GM19351 (cell line): ENCODE measurements around the gene FAT1.

ENCODE experiments used
- ATAC-seq: cut with Tn5 transposase; IDR thresholded peaks from one replicate; pipeline ENCODE4 v1.9.1; 2021; ENCODE audit warnings: mild to moderate bottlenecking, moderate library complexity; ENCODE audit not compliant: unreplicated experiment

FAT1 gene

DNA sequence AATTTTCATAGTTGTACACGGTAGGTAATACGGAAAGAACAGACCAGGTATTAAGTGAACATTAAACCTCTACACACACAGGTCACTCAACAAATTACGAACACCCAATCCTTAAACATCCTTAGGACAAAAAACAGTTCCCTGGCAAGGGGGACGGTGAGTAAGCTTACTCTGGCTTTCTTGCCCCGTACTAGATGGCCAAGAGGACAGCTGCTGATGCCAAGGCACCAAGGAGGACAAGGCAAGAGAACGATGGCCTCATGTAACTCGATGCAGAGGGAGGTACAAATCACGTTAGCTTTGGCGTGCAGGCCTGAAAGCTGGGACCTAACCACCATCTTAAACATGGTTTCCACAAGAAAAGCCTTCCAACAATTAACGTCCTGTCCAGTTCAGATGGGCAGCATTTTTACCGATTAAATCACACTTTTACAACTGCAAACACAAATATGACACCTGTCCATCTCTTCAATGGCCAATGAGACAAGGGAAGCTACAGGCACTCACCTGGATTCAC, 23.7 kb downstream of the FAT1 start:
- ATAC-seq: no peak

DNA sequence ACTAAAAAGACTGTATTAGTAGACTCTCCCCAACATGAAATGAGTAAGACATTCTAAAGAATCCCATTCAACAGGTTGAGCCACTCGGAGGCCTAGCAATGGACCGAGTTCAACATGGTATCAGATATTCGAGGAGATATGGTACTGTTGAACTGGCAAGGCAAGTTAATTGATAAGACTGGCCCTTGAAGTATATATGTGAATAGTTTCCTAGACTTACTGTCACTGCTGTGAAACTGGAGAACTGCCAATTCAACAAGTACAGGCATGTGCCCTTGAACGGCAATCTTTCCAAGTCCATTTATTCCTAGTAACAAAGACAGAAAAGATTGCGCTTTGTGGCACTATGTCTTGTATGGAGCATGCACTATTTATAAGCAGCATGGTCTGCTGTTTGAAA, 24.4 kb downstream of the FAT1 start:
- ATAC-seq: no peak

DNA sequence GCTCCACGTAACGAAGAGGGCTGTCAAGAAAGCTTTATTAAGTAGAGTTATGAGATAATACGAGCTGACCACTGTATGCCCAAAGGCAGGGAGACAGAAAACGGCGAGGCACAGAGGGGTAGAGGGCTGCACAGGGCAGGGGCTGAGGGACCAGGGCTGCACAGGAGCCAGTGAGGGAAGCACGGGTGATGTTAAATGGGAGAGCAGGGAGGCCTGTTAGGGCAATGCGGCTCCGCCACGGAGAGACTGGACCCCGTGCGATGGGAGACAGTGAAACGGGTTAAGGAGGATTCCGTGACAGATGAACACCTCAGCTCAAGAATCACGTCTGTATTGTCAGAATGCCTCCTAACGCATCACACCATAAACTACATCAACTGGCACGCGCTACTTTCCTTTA, 25.1 kb downstream of the FAT1 start:
- ATAC-seq: no peak

DNA sequence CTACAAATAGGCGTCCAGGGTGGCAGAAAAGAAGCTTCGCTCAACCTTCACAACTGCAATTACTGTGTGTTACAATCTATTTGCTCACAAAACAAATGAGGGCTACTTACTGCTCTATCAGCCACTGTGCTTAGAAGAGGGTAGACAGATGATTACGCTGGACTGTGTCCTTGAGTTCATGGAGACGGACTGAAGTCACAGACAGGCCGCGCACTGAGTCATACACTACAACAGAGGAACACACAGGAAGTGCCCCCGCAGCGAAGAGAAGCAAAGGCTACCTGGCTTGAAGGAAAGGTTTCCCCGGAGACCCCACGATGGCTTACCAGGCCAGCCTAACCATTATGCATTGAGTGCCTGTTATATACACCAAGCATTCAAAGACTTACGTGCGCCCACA, 25.6 kb downstream of the FAT1 start:
- ATAC-seq: no peak

- no peak for ATAC-seq
Measured at GRCh38 chr4:186695392-186695791, 28.3 kb downstream of the FAT1 start.

- no peak for ATAC-seq
Measured at GRCh38 chr4:186693894-186694293, 29.8 kb downstream of the FAT1 start.

DNA sequence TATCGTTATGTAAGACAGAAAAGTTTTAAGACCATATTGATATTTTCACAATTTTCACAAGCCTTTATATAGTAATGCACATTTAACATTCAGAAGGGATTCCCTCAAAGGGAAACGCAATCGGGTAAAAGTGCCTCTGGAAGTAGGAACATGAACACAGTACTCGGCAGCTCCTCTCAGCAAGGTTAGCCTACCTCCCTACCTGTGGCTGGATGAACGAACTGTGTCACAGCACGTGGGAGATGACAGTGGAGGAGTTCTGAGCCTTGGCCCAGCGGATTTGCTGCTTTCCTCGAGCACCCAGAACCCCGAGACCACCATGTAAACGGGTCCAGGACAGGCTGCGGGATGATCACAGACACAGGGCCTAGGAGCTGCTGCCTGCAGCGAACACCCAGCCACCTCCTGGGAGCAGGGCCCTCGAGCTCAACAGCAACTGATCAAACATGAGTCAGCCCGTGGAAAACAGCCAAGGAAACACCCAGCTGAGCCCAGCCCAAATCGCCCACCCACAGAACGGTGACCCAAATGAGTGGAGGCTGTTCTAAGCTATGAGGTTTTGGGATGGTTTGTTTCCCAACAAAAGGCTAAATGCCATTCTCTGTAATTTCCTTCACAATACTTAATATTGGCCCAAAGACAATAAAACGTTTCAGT, 30.4 kb downstream of the FAT1 start:
- no peak for ATAC-seq

DNA sequence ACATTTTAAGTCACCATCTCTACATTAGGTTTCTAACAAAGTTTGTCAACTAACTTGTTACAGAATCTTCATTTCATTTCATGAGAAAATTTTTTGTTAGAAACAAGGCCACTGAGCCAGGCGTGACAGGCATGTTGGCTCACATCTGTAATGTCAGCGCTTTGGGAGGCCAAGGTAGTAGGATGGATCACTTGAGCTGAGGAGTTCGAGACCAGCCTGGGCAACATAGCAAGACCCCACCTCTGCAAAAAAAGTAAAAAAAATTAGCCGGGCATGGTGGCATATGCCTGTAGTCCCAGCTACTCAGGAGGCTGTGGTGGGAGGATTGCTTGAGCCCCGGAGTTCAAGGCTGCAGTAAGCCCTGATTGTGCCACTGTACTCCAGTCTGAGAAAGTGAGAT, 32.3 kb downstream of the FAT1 start:
- no peak for ATAC-seq

DNA sequence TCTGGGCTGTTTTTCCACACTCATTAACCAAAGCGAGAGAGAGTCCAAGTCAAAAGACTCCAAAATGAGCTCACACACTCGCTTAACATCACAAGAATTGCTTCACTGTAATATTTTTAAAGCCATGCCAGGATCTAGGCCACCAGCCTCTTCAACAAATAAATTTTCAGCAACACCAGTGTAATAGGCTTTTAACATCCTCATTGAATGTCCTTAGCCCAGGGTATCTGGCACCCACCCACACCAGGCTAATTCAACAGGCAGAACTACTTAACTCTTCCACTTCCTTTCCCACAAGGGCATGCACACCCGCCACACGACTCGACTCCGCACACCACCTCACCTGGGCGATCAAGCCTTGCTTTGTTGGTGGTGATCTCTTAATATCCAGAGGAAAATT, 34.2 kb downstream of the FAT1 start:
- ATAC-seq: no peak

- no peak for ATAC-seq
Measured at GRCh38 chr4:186688150-186688943, 35.3 kb downstream of the FAT1 start.

DNA sequence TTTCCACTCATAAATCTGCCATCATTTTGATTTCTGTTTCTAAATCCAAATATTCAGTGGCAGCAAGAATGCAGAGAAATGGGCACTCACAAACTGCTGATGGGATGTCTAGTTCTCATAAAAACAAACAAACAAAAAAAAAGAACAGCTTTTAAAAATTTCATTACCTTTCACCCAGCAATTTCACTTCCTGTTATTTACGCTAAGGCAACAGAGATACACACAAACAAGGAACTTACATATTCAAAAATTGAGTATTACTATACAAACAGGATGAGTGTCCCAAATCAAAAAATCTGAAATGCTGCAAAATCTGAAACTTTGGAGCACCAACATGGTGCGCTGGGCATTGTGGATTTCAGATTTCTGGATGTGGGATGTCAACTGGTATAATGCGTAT, 36.4 kb downstream of the FAT1 start:
- no peak for ATAC-seq

GRCh38 chr4:186685767-186686183, 37.9 kb downstream of the FAT1 start:
- no peak for ATAC-seq

DNA sequence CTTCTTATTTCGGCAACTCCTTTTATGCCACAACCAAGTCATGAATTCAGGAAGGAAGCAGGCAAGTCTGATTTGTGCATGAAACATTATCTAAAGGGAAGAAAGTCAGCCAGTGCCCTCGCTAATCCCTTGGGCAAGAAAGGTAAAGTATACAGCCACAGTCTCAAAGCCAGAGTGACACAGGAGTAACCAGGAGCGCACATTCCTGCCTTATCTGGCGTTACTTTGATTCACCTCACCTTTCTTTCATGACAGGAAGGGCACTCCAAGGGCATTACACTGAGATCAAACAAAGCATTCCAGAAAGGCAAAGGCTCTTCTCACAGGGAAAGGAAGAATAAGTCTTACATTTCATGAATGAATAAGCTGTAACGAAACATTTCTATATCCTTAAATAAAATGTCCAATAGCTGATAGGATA, 38.8 kb downstream of the FAT1 start:
- ATAC-seq: no peak

DNA sequence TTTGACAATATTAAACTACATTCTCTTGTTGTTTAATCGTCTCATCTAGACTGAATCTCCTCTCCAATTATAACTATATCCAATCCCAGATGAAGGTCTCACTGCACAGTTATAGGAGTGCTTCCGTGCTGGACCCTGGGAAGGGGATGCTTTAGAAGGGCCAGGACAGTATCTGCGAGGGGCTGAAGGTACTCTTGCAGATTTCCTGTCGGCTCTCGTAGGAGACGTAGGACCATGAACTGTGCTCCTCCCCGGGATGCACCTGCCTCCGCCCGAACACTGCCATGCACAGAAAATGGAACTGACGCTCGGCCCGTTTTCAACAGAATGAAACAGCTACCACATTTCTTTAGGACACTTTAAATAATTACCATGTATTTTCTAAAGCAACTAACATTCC, 39.4 kb downstream of the FAT1 start:
- ATAC-seq: no peak

GRCh38 chr4:186680641-186681040, 43.0 kb downstream of the FAT1 start:
- ATAC-seq: no peak

DNA sequence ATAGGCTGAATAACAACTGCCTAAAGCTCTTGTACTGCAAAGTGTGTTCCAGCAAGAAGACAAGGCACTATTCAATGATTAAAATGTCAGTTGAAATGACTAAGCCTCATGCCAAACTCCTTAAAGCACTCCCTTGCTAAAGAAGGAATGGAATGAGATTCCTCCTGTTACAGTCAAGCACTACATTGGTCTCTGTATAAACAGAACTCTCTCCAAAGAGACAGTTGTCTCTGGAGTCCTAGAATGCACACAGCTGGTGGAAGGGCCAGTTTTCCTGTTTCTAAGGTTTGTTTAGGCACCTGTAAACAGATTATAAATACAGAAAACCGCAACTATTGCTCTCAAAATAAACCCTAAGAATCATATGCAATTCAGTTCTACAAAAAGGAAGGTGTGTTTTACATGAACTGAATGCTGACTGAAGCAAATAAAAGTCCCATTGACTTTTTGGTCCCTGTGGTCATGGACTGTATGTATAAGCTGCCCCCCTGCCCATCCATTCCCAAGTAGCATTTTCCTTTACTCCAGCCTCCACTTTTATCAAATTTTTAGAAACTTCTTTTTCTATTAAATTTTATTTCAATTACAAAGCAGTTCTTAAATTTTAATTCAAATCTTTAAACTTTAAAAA, 47.0 kb downstream of the FAT1 start:
- no peak for ATAC-seq

DNA sequence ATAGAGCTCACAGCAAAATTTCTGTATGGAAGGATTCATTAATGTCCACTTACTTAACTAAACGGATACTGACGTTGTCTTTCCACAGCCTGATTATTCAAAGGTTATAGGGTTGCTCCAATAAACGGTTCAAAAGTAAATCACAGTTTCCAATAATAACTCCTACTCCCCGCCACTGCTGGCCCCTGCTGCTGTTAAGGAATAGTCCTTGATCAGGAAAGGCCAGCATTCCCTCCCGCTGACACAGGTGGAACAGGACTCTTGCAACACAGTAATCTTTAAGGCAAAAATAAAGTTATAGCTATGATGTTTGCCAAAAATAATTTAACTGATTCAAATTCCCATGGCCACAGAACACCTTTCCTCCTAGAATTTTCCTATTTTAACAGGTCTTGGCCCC, 53.9 kb downstream of the FAT1 start:
- no peak for ATAC-seq

- ATAC-seq: no peak
Measured at GRCh38 chr4:186669159-186669731, 54.4 kb downstream of the FAT1 start.

- no peak for ATAC-seq
Measured at GRCh38 chr4:186666750-186667149, 56.9 kb downstream of the FAT1 start.

GRCh38 chr4:186666252-186666651, 57.4 kb downstream of the FAT1 start:
- ATAC-seq: no peak

- no peak for ATAC-seq
Measured at GRCh38 chr4:186660403-186660802, 63.3 kb downstream of the FAT1 start.

GRCh38 chr4:186659935-186660334, 63.7 kb downstream of the FAT1 start:
- no peak for ATAC-seq
